Fibroblast of skin of scalp (primary cell): Measurements from ENCODE around the gene NUDT22.

Experiments used
- DNase-seq: peaks from one replicate; pipeline ENCODE4 v3.0.0-alpha.2; 2013

Gene NUDT22

DNA sequence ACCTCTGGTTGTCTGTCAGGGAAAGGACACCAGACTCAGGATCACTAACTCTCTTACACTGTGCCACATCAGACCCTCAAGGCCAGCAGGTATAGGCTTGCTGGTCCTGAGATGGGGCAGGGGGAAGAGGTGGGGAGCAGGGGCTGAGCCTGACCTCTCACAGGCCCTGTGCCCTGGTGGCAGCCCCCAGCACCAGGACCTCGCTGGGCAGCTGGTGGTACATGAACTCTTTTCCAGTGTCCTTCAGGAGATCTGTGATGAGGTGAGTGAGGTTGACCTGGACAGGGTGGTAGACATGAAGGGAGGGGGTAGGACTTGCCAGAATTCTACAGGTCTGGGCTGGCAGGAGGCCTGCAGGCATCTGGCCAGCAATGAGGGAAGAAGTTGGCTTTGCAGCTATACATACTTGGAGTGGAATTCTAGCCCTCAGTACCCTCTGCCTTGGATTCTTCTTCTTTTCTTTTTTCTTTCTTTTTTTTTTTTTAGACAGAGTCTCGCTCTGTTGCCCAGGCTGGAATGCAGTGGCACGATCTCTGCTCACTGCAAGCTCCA lies 1.4 kb downstream of the NUDT22 start:
- no peak for DNase-seq

- DNase-seq, result no peak
These were observed 3.1 kb downstream of the NUDT22 start for GRCh38 chr11:64229090-64229743.

- no peak for DNase-seq
These were observed 3.7 kb downstream of the NUDT22 start for GRCh38 chr11:64229744-64230170.

GRCh38 chr11:64230171-64230984 lies 4.3 kb downstream of the NUDT22 start, which contains the start of gene DNAJC4:
Gene DNAJC4 (plus strand): TSS chr11:64230548. CDS start chr11:64230855, 307 bp downstream.
- DNase-seq, result peak; percentile 85

- DNase-seq, result no peak
These were observed 4.9 kb downstream of the NUDT22 start for GRCh38 chr11:64230985-64231365.

DNA sequence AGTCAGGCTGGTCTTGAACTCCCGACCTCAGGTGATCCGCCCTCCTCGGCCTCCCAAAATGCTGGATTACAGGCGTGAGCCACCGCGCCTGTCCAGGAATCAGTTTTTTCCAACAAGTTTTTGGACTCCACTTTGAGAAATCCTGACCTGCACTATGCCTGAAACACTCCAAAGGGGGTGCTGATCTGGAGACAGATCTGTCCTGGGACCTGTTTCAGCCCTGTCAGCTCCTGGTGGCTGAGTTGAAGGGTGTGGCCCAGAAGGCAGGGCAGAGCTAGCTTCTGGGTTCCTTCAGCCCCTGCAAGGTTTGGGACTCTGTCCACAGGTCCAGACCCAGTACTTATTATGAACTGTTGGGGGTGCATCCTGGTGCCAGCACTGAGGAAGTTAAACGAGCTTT lies 5.5 kb downstream of the NUDT22 start:
- DNase-seq, result no peak

GRCh38 chr11:64232182-64232966 lies 6.3 kb downstream of the NUDT22 start:
- DNase-seq, result no peak

DNA sequence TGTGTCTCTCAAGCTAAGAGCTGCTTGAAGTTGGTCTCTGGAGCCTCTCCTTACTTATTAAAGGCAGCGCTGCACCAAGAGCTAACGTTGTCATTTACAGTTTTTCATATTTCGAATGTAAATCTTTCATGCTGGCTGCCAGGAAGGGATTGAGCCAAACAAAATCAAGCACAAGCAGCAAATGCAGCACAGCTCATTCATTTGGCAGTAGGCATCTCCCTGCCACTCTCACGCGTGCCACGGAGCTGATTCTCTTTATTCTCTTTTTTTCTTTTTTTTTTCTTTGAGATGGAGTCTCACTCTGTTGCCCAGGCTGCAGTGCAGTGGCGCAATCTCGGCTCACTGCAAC lies 6.9 kb downstream of the NUDT22 start:
- DNase-seq, result no peak

DNA sequence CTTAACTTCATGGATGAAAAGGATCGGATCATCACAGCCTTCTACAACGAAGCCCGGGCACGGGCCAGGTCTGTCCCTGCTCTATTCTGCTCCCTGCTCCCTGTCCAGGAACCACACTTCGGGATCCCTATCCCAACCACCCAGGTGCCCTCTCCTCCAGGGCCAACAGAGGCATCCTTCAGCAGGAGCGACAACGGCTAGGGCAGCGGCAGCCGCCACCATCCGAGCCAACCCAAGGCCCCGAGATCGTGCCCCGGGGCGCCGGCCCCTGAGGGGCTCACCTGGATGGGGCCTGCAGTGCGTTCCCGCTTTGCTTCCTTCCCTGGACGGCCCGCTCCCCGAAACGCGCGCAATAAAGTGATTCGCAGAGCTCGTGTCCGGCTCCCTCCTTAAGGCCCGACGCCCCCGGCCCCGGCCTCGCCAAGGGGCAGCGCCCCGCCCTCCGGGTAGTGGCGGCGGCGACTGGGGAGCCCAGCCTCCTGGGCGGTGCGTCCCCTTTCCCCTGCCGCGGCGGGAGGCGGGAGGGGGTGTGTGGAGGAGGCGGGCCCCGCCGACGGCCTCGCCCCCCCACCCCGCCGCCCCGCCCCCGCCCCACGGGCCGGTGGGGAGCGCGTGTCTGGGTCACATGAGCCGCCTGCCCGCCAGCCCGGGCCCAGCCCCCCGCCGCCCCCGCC lies 8.0 kb downstream of the NUDT22 start, which contains the start of gene VEGFB:
Gene VEGFB, plus strand, starts transcription at position 672 of the 674 bp plus-strand sequence. CDS start 250 bp downstream, outside the sequence.
- peak; percentile 66 for DNase-seq

GRCh38 chr11:64234647-64235379 lies 8.7 kb downstream of the NUDT22 start:
- DNase-seq, result no peak

GRCh38 chr11:64235437-64236161 lies 9.5 kb downstream of the NUDT22 start:
- no peak for DNase-seq

GRCh38 chr11:64237484-64237951 lies 11.4 kb downstream of the NUDT22 start:
- no peak for DNase-seq

DNA sequence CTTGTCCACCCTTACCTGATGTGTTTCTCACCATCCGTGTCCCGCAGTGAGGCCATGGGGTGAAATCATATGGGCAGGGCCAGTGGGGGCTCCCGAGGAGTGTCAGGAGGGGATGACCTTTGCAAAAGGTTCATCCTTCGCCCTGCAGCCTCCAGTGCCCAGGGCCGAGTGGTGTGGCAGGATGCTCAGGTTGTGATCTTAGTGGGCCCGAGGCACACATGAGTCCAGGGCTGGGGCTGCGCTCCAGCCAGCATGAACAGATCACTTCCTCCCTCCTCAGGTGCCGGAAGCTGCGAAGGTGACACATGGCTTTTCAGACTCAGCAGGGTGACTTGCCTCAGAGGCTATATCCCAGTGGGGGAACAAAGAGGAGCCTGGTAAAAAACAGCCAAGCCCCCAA lies 12.0 kb downstream of the NUDT22 start:
- no peak for DNase-seq

DNA sequence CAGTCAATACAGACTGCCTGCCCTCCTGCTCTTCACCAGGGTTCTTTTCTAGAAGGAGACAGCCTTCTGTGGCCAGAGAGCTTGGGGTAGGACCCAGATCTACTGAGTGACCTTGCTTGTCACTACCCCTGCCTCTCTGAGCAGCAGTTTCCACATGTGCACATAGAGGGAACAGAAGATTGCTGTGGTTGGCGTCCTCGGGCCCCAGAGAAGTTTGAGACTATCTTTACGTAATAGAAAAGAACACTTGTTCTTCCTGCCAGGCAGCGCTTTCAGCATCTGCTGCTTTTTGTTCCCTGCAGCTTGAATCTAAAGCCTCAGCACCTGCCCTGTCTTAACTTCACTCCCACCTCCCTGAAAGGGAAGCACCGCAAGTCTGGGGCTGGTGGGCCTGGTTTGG lies 12.9 kb downstream of the NUDT22 start:
- no peak for DNase-seq

DNA sequence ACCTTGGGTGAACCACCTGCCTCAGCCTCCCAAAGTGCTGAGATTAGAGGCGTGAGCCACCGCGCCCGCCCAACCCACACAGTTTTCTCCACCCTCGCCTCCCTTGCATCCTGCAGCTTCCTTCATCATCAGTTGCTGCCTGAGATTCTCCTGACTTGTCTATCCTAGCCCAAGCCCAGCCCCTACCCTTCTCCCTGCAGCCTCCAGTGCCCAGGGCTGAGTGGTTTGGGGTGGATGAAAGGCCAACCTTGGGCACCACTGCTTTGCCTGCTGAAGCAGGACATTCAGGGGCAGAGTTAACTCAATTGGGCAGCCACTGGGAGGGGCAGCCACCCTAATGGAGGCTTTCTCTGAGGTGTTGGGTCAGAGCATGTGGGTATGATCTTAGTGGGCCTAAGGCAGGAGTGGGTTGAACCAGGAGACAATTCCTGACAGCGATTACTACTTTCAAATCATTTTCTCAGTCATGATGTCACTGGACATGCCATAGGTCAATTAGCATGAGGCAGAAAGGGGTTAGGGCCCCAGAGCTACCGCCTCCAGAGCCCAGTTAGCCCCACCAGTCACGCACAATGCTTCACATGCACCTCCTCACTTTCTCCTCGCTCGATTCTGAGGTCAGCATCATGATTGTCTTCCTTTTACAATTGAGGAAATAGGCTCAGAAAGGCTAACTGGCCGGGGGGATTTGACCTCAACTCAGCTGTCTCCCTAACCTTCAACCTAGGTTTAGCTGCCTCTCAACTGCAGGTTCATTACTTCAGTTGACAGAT lies 13.8 kb downstream of the NUDT22 start:
- DNase-seq, result no peak

- peak; percentile 98 for DNase-seq
These were observed 14.6 kb downstream of the NUDT22 start, which contains the start of gene FKBP2 for GRCh38 chr11:64240435-64241240. Gene FKBP2 (plus strand): TSS chr11:64241095. CDS start chr11:64242388, 1,293 bp downstream.

- DNase-seq, result peak; percentile 99
These were observed 15.1 kb downstream of the NUDT22 start for GRCh38 chr11:64241241-64241490.

GRCh38 chr11:64241491-64242374 lies 15.7 kb downstream of the NUDT22 start:
- DNase-seq, result no peak
